HG02588 (cell line): Measurements from ENCODE around the gene ZNF385A.
A peak's percentile ranks its signal among the peaks of the same experiment; 100 is the strongest.

Experiments used
- ATAC-seq: cut with Tn5 transposase; IDR thresholded peaks from one replicate; pipeline ENCODE4 v1.9.1; 2021; ENCODE audit warnings: mild to moderate bottlenecking, moderate library complexity; ENCODE audit not compliant: unreplicated experiment

The ZNF385A gene

GRCh38 chr12:54416687-54417603 is 32.4 kb upstream of the ZNF385A start:
- no peak for ATAC-seq

- no peak for ATAC-seq
These were observed 30.8 kb upstream of the ZNF385A start for GRCh38 chr12:54415221-54415929.

GRCh38 chr12:54413284-54414190 is 29.0 kb upstream of the ZNF385A start:
- peak; percentile 47 for ATAC-seq

- ATAC-seq: no peak
These were observed 28.3 kb upstream of the ZNF385A start for GRCh38 chr12:54412786-54413185.

GRCh38 chr12:54412348-54412747 is 27.8 kb upstream of the ZNF385A start:
- ATAC-seq: no peak

GRCh38 chr12:54411391-54412241 is 27.1 kb upstream of the ZNF385A start:
- no peak for ATAC-seq

GRCh38 chr12:54409267-54409666 is 24.7 kb upstream of the ZNF385A start:
- no peak for ATAC-seq

GRCh38 chr12:54407183-54407905 is 22.8 kb upstream of the ZNF385A start:
- no peak for ATAC-seq

- no peak for ATAC-seq
These were observed 21.0 kb upstream of the ZNF385A start for GRCh38 chr12:54405573-54405972.

GRCh38 chr12:54405106-54405505 is 20.6 kb upstream of the ZNF385A start:
- no peak for ATAC-seq

GRCh38 chr12:54404061-54405004 is 19.8 kb upstream of the ZNF385A start:
- no peak for ATAC-seq

- ATAC-seq: no peak
These were observed 16.6 kb upstream of the ZNF385A start for GRCh38 chr12:54401119-54401518.

- ATAC-seq: no peak
These were observed 14.7 kb upstream of the ZNF385A start for GRCh38 chr12:54398995-54399793.

GRCh38 chr12:54398218-54398617 is 13.7 kb upstream of the ZNF385A start:
- no peak for ATAC-seq

GRCh38 chr12:54397157-54397556 is 12.6 kb upstream of the ZNF385A start:
- ATAC-seq: no peak

- ATAC-seq: no peak
These were observed 11.0 kb upstream of the ZNF385A start for GRCh38 chr12:54395545-54395944.

GRCh38 chr12:54394986-54395385 is 10.5 kb upstream of the ZNF385A start:
- no peak for ATAC-seq
